K562 (cell line): ENCODE data around the gene MYO3B. TPM values are rescaled to one million over a fixed set of nuclear protein-coding genes. Genes with fewer than 3 reads are reported as not detected.

ENCODE experiments used
- ATAC-seq: fragments of 200-7000 bp; cut with Tn5 transposase; 3 replicates; pipeline ENCODE4 v1.9.1; 2020; ENCODE audit warnings: moderate library complexity
- BruUV-seq: library from RNA; stranded (reverse); fragments of 400-500 nt; replicated peaks from 2 replicates; lab custom pipeline; 2021; lab: Mats Ljungman, UMichigan
- CTCF ChIA-PET: fragments of 300-600 bp; formaldehyde crosslinking; extraction: SDS; loops from one replicate; lab custom pipeline; 2021; ENCODE audit warnings: low intra/inter-chr PET ratio; lab: Yijun Ruan, JAX
- POLR2A ChIA-PET: fragments of 300-600, 350-650 bp; sonication (Branson Sonifier 250); formaldehyde crosslinking; extraction: SDS; loops from one replicate; lab custom pipeline; 2021; ENCODE audit warnings: antibody characterized with exemption, inconsistent platforms; lab: Yijun Ruan, JAX
- DNase-seq, 4 experiments: peaks; one replicate each; pipeline versions ENCODE4 v3.0.0 to v3.0.0-alpha.2; 2011 to 2018; ENCODE audit warnings: low spot score in 3 of 4, mixed read lengths in 3 of 4; ENCODE audit errors: extremely low read depth in 1 of 4
- FAIRE-seq: peaks from 2 replicates; lab custom pipeline; 2011; peaks lifted over from hg19 to GRCh38; lab: Jason Lieb, UNC
- H2AFZ ChIP-seq: 2 replicates; pipeline ENCODE4 v1.6.0; 2011; ENCODE audit warnings: low read depth, low read length, control low read depth, inconsistent platforms
- H3K27ac ChIP-seq: fragments of 200-600 bp; 3 replicates; pipeline ENCODE4 v1.8.0; 2011; ENCODE audit warnings: low read depth, mild to moderate bottlenecking, control low read depth, inconsistent platforms, low read length, moderate library complexity, mixed read lengths; ENCODE audit errors: extremely low read depth
- H3K27me3 ChIP-seq, 2 experiments: fragments of 300-600 bp in 1 of 2; 2 replicates in 1 of 2; 3 replicates in 1 of 2; pipeline versions ENCODE4 v1.6.0 to v1.8.0; 2011; ENCODE audit warnings: inconsistent platforms in 2 of 2, low read length in 2 of 2, mild to moderate bottlenecking in 1 of 2, mixed read lengths in 1 of 2, moderate library complexity in 1 of 2; ENCODE audit not compliant: control insufficient read depth in 2 of 2, insufficient read depth in 2 of 2
- H3K36me3 ChIP-seq: fragments of 300-600 bp; 3 replicates; pipeline ENCODE4 v1.8.0; 2011; ENCODE audit warnings: mild to moderate bottlenecking, low read length, inconsistent platforms; ENCODE audit not compliant: control insufficient read depth, insufficient read depth
- H3K4me1 ChIP-seq, 2 experiments: fragments of 200-600 bp in 1 of 2; replicated peaks in 1 of 2; 2 replicates in 1 of 2; 3 replicates in 1 of 2; pipeline versions ENCODE4 v1.5.1 to v1.8.0; 2011; ENCODE audit warnings: inconsistent platforms in 2 of 2, low read length in 2 of 2, mild to moderate bottlenecking in 1 of 2, mixed read lengths in 1 of 2, moderate library complexity in 1 of 2; ENCODE audit not compliant: control insufficient read depth in 2 of 2, insufficient read depth in 2 of 2
- H3K4me2 ChIP-seq: 2 replicates; pipeline ENCODE4 v1.6.1; 2011; ENCODE audit warnings: low read length, control low read depth, inconsistent platforms, mixed read lengths; ENCODE audit not compliant: insufficient read depth
- H3K4me3 ChIP-seq: fragments of 200-600 bp; sonication (generic), shearing (Covaris generic); 2 replicates; pipeline ENCODE4 v1.5.1; 2016; ENCODE audit warnings: control low read depth, inconsistent platforms
- H3K79me2 ChIP-seq: fragments of 200-600 bp; 3 replicates; pipeline ENCODE4 v1.8.0; 2011; ENCODE audit warnings: low read length, inconsistent platforms; ENCODE audit not compliant: control insufficient read depth, insufficient read depth
- H3K9ac ChIP-seq, 2 experiments: 2 replicates each; pipeline versions ENCODE4 v1.6.0 to v1.6.1; 2011; ENCODE audit warnings: low read depth in 2 of 2, low read length in 2 of 2, control low read depth in 1 of 2, inconsistent platforms in 1 of 2, mild to moderate bottlenecking in 1 of 2, mixed read lengths in 1 of 2; ENCODE audit not compliant: insufficient read depth in 1 of 2
- H3K9me1 ChIP-seq: one replicate; pipeline ENCODE4 v1.6.0; 2011; ENCODE audit warnings: inconsistent platforms, mild to moderate bottlenecking, low read length, moderate library complexity; ENCODE audit not compliant: control insufficient read depth, insufficient read depth
- H3K9me3 ChIP-seq: replicated peaks from 2 replicates; pipeline ENCODE4 v1.5.1; 2011; ENCODE audit warnings: low read depth, low read length, inconsistent platforms; ENCODE audit not compliant: control insufficient read depth, insufficient read depth
- H4K20me1 ChIP-seq: replicated peaks from 2 replicates; pipeline ENCODE4 v1.6.1; 2011; ENCODE audit warnings: low read length, inconsistent platforms, mixed read lengths; ENCODE audit not compliant: control insufficient read depth, insufficient read depth
- CHCHD3 ChIP-seq: fragments of 250-450 bp; sonication (Bioruptor Pico); IDR thresholded peaks from 2 replicates; pipeline ENCODE4 v2.1.2; 2022; ENCODE audit warnings: mild to moderate bottlenecking
- DDX20 ChIP-seq: fragments of 450-650 bp; IDR thresholded peaks from 2 replicates; pipeline ENCODE4 v1.6.1; 2016; ENCODE audit warnings: missing genetic modification characterization, low read depth, mild to moderate bottlenecking, missing compliant biosample characterization, moderate library complexity
- ESRRA ChIP-seq: fragments of 450-650 bp; IDR thresholded peaks from 2 replicates; pipeline ENCODE4 v1.6.1; 2014; ENCODE audit warnings: low read depth, mild to moderate bottlenecking, moderate library complexity, borderline replicate concordance
- HDAC8 ChIP-seq: fragments of 450-650 bp; IDR thresholded peaks from 2 replicates; pipeline ENCODE4 v1.6.1; 2016; ENCODE audit warnings: mild to moderate bottlenecking, missing genetic modification characterization, moderate library complexity, missing compliant biosample characterization
- MAZ ChIP-seq, 2 experiments: fragments of 450-650 bp in 1 of 2; sonication (generic) in 1 of 2; formaldehyde crosslinking; IDR thresholded peaks in 1 of 2; conservative IDR thresholded peaks in 1 of 2; 2 replicates each; pipeline versions ENCODE4 v1.4.0 to v1.5.0; 2020; ENCODE audit warnings: mild to moderate bottlenecking in 1 of 2, missing genetic modification reagents in 1 of 2
- MYNN ChIP-seq, 2 experiments: sonication (generic); formaldehyde crosslinking in 1 of 2; IDR thresholded peaks; 2 replicates each; pipeline versions ENCODE4 v1.5.0 to v1.6.1; 2016 to 2020; ENCODE audit warnings: antibody characterized with exemption in 1 of 2, missing genetic modification reagents in 1 of 2
- NFIC ChIP-seq: fragments of 450-650 bp; IDR thresholded peaks from 2 replicates; pipeline ENCODE4 v1.6.1; 2017; ENCODE audit warnings: mild to moderate bottlenecking, inconsistent platforms
- PTBP1 ChIP-seq: fragments of 200-400 bp; formaldehyde crosslinking; IDR thresholded peaks from 2 replicates; pipeline ENCODE4 v1.6.1; 2017; ENCODE audit warnings: low read depth, low read length
- PURB ChIP-seq: sonication (generic); formaldehyde crosslinking; IDR thresholded peaks from 2 replicates; pipeline ENCODE4 v1.9.0; 2021; ENCODE audit warnings: low read depth, mild to moderate bottlenecking, missing genetic modification reagents
- SRSF3 ChIP-seq: fragments of 200-400 bp; formaldehyde crosslinking; IDR thresholded peaks from 2 replicates; pipeline ENCODE4 v1.6.1; 2016; ENCODE audit warnings: mild to moderate bottlenecking, low read length, moderate library complexity; ENCODE audit not compliant: insufficient read depth
- ZNF639 ChIP-seq, 2 experiments: fragments of 200-800 bp in 1 of 2; sonication (Bioruptor generic) in 1 of 2; sonication (generic) in 1 of 2; formaldehyde crosslinking in 1 of 2; IDR thresholded peaks in 1 of 2; conservative IDR thresholded peaks in 1 of 2; 2 replicates each; pipeline versions ENCODE4 v1.5.0 to v1.6.1; 2016 to 2020; ENCODE audit warnings: missing compliant biosample characterization in 1 of 2, missing genetic modification characterization in 1 of 2, missing genetic modification reagents in 1 of 2
- WGBS: fragments of 100-300 bp; shearing (Covaris generic); methylation state at CpG from one replicate; pipeline ENCODE4 v1.1.6; 2016; ENCODE audit warnings: low coverage, mixed read lengths; ENCODE audit not compliant: insufficient coverage; ENCODE audit errors: missing lambda C conversion rate; 5-methylcytosine and 5-hydroxymethylcytosine counted together
- in situ Hi-C: fragments of 300-500 bp; cut with MboI; formaldehyde crosslinking; loops from 4 replicates; pipeline ENCODE4 v1.15.0; 2018; ENCODE audit warnings: inconsistent platforms, mixed read lengths
- intact Hi-C: fragments of 100-400 bp; cut with micrococcal nuclease; formaldehyde crosslinking; loops from 2 replicates; pipeline ENCODE4 v1.14.2; 2022
- polyA plus RNA-seq, 8 experiments: library from polyadenylated mRNA; depleted of rRNA in 4 of 8; stranded (reverse) in 5 of 8; unstranded in 3 of 8; fragments of >200 nt; fragmentation: Nextera tagmentation in 2 of 8; fragmentation: Illumina TruSeq in 1 of 8; extraction: Ambion mirVana in 2 of 8; extraction: Trizol in 1 of 8; gene quantifications; 2 replicates each; pipeline versions ENCODE4 v1.2.1 to v1.2.3, GENCODE V29; 2011 to 2014; ENCODE audit warnings: inconsistent platforms in 1 of 8, missing spikeins in 1 of 8
- total RNA-seq, 7 experiments: library from RNA; depleted of rRNA in 6 of 7; stranded (reverse); fragments of >200 nt in 6 of 7; fragmentation: Illumina TruSeq in 2 of 7; extraction: Trizol in 2 of 7; gene quantifications; 2 replicates each; pipeline versions ENCODE4 v1.2.1 to v1.2.3, GENCODE V29; 2011 to 2021; ENCODE audit warnings: low replicate concordance in 1 of 7
- TF ChIP-seq, protein P1 (sequence below): fragments of 450-650 bp; conservative IDR thresholded peaks from 2 replicates; pipeline ENCODE4 v1.6.1; 2016; ENCODE audit warnings: missing genetic modification characterization, low read depth, mild to moderate bottlenecking, control low read depth, missing compliant biosample characterization
- TF ChIP-seq, protein P2 (sequence below): fragments of 150-350 bp; IDR thresholded peaks from 2 replicates; pipeline ENCODE4 v1.6.1; 2014; ENCODE audit warnings: low read depth, mild to moderate bottlenecking, low read length, borderline replicate concordance

MYO3B gene
- total and polyA plus RNA-seq, 9 of the 15 experiments (the other 6 are each of a cell fraction or from before 2014, with no cell fraction given): 2.7 to 6.5 (median 3.6) TPM

DNA sequence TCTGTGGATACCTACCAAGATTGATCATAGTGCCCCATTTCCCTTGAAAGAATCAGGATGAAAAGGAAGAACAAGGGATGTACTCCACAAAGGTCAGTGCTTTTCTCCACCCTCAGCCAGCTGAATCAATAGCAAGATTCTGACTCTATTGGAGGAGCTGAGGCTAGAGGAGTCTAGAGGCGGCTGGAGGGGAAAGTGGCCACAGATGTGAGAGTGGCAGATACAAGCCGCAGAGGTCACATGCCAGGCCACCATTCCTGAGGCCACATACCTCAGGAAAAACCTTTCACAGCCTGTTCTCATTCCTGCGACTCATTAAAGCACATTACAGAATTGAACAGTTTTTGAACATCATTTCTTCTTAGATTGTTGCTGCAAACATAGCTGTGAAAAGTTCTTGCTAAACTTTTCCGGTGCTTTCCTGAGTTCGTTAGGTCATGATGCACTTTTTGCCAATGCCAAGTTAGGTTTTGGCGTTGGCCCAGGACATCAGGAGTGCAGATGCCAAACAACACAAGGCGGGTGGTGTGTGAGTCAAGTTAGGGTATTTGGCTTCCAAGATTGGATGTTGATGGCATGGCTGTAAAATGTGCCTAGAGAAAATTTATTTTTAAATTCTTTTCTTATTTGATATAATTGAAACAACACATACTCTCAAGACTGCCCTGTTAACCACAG lies 376.5 kb downstream of the MYO3B start:
- no peaks in the 10 kb centered on the region; a peak in 1 of 5 replicates for H3K27me3 ChIP-seq
- no peak overlapping the region for H2AFZ ChIP-seq
- H3K9ac ChIP-seq: no peak overlapping the region
- in situ Hi-C loops: no loop called here
- no peak overlapping the region for H3K27ac ChIP-seq
- peaks cover 0 to 2% of the 10 kb centered on the region in 2 experiments; a peak in 1 of 5 replicates for H3K4me1 ChIP-seq
- no peaks in the 10 kb centered on the region for H4K20me1 ChIP-seq
- ChIA-PET CTCF (no interaction called here), POLR2A (interaction anchor here (0.6 kb wide), 1 partner anchor 820 kb away, joined by 3 read pairs; no protein-coding TSS in a partner anchor)
- FAIRE-seq (no peak), DNase-seq (no peak), ATAC-seq (no peak)
- intact Hi-C loops: no loop called here
- H3K4me3 ChIP-seq: no peak overlapping the region
- no peaks in the 10 kb centered on the region for H3K79me2 ChIP-seq
- no TSS peak for BruUV-seq
- no peaks in the 10 kb centered on the region for H3K36me3 ChIP-seq
- no peak overlapping the region for H3K4me2 ChIP-seq
- no peaks in the 10 kb centered on the region for H3K9me1 ChIP-seq
- 14% methylated on average over 7 of the region's 7 CpGs for WGBS
- peaks cover 2% of the 10 kb centered on the region; the same call in 1 of the 2 replicates for H3K9me3 ChIP-seq
- TF ChIP-seq, protein P1, sequence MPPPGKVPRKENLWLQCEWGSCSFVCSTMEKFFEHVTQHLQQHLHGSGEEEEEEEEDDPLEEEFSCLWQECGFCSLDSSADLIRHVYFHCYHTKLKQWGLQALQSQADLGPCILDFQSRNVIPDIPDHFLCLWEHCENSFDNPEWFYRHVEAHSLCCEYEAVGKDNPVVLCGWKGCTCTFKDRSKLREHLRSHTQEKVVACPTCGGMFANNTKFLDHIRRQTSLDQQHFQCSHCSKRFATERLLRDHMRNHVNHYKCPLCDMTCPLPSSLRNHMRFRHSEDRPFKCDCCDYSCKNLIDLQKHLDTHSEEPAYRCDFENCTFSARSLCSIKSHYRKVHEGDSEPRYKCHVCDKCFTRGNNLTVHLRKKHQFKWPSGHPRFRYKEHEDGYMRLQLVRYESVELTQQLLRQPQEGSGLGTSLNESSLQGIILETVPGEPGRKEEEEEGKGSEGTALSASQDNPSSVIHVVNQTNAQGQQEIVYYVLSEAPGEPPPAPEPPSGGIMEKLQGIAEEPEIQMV: no peak
- no peak for TF ChIP-seq MYNN (IDR thresholded peaks at IDR 0.05)
- TF ChIP-seq MYNN (CRISPR knock-in tag; IDR thresholded peaks at IDR 0.05): no peak
- TF ChIP-seq PURB (CRISPR knock-in tag): no peak
- TF ChIP-seq DDX20 (tag): no peak
- no peak for TF ChIP-seq SRSF3
- TF ChIP-seq, protein P2, sequence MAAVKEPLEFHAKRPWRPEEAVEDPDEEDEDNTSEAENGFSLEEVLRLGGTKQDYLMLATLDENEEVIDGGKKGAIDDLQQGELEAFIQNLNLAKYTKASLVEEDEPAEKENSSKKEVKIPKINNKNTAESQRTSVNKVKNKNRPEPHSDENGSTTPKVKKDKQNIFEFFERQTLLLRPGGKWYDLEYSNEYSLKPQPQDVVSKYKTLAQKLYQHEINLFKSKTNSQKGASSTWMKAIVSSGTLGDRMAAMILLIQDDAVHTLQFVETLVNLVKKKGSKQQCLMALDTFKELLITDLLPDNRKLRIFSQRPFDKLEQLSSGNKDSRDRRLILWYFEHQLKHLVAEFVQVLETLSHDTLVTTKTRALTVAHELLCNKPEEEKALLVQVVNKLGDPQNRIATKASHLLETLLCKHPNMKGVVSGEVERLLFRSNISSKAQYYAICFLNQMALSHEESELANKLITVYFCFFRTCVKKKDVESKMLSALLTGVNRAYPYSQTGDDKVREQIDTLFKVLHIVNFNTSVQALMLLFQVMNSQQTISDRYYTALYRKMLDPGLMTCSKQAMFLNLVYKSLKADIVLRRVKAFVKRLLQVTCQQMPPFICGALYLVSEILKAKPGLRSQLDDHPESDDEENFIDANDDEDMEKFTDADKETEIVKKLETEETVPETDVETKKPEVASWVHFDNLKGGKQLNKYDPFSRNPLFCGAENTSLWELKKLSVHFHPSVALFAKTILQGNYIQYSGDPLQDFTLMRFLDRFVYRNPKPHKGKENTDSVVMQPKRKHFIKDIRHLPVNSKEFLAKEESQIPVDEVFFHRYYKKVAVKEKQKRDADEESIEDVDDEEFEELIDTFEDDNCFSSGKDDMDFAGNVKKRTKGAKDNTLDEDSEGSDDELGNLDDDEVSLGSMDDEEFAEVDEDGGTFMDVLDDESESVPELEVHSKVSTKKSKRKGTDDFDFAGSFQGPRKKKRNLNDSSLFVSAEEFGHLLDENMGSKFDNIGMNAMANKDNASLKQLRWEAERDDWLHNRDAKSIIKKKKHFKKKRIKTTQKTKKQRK: no peak
- TF ChIP-seq ESRRA: no peak
- no peak for TF ChIP-seq PTBP1
- no peak for TF ChIP-seq NFIC
- no peak for TF ChIP-seq HDAC8 (tag)
- TF ChIP-seq MAZ (CRISPR knock-in tag; conservative IDR thresholded peaks at IDR 0.05 in 1 of 2, IDR thresholded peaks at IDR 0.05 in 1 of 2): no peak
- no peak for TF ChIP-seq ZNF639 (CRISPR knock-in tag; conservative IDR thresholded peaks at IDR 0.05 in 1 of 2, IDR thresholded peaks at IDR 0.05 in 1 of 2)
- no peak for TF ChIP-seq CHCHD3 (CRISPR knock-in tag)
